ENCODE data around the gene ARHGAP18. TPM values are rescaled to one million over a fixed set of nuclear protein-coding genes. Genes with fewer than 3 reads are reported as not detected.

Gene ARHGAP18
- total and polyA plus RNA-seq, 8 donors = 8.2 to 41.0 (median 27.2) TPM

GRCh38 chr6:129751384-129751783 is 41.4 kb upstream of the ARHGAP18 start:
- no peaks in the 10 kb centered on the region for H3K9me3 ChIP-seq
- no peak for TF ChIP-seq CTCF (IDR thresholded peaks at IDR 0.05)
- 82 to 90% methylated on average over 1 of the region's 1 CpG for WGBS, 2 donors
- ATAC-seq (no peak), DNase-seq (no peak), FAIRE-seq (no peak)
- no peaks in the 10 kb centered on the region for H3K27me3 ChIP-seq
- H3K4me1 ChIP-seq = no peaks in the 10 kb centered on the region
- no peak overlapping the region for H3K27ac ChIP-seq
- no peak overlapping the region for H3K4me3 ChIP-seq
- intact Hi-C loops (cut with DNase I) = no loop called here
- no peaks in the 10 kb centered on the region for H3K36me3 ChIP-seq

GRCh38 chr6:129750360-129750759 is 40.4 kb upstream of the ARHGAP18 start:
- no peak overlapping the region for H3K27ac ChIP-seq
- no peak for FAIRE-seq

GRCh38 chr6:129749749-129750120 is 39.8 kb upstream of the ARHGAP18 start:
- H3K27ac ChIP-seq = no peak overlapping the region
- intact Hi-C loops (cut with DNase I) = no loop called here
- H3K27me3 ChIP-seq = no peaks in the 10 kb centered on the region
- no peak for TF ChIP-seq CTCF (IDR thresholded peaks at IDR 0.05)
- H3K4me1 ChIP-seq = no peaks in the 10 kb centered on the region
- H3K4me3 ChIP-seq = no peak overlapping the region
- FAIRE-seq (no peak), DNase-seq (no peak), ATAC-seq (peak in 3 of 4 donors; percentile 34 to 64 (median 47))
- 61 to 62% methylated on average over 4 of the region's 4 CpGs for WGBS, 2 donors
- no peaks in the 10 kb centered on the region for H3K9me3 ChIP-seq
- no peaks in the 10 kb centered on the region for H3K36me3 ChIP-seq

More at GRCh38 chr6:129750360-129750759, 40.4 kb upstream of the ARHGAP18 start:
- no peaks in the 10 kb centered on the region for H3K27me3 ChIP-seq
- WGBS, 2 donors = 69 to 78% methylated on average over 2 of the region's 2 CpGs
- intact Hi-C loops (cut with DNase I) = no loop called here
- H3K4me3 ChIP-seq = no peak overlapping the region
- no peak for TF ChIP-seq CTCF (IDR thresholded peaks at IDR 0.05)
- H3K4me1 ChIP-seq = no peaks in the 10 kb centered on the region
- no peak for DNase-seq
- no peaks in the 10 kb centered on the region for H3K9me3 ChIP-seq
- no peak for ATAC-seq
- no peaks in the 10 kb centered on the region for H3K36me3 ChIP-seq

- no peak for FAIRE-seq
- H3K4me1 ChIP-seq = no peaks in the 10 kb centered on the region
- DNase-seq = no peak
- intact Hi-C loops (cut with DNase I) = no loop called here
- no peak for TF ChIP-seq CTCF (IDR thresholded peaks at IDR 0.05)
- no peaks in the 10 kb centered on the region for H3K9me3 ChIP-seq
- WGBS, 2 donors = 80 to 81% methylated on average over 7 of the region's 7 CpGs
- ATAC-seq = no peak
- H3K36me3 ChIP-seq = no peaks in the 10 kb centered on the region
- H3K4me3 ChIP-seq = no peak overlapping the region
- no peaks in the 10 kb centered on the region for H3K27me3 ChIP-seq
- H3K27ac ChIP-seq = no peak overlapping the region
These were observed 39.1 kb upstream of the ARHGAP18 start for GRCh38 chr6:129748901-129749748.
